GM21723 (cell line): Measurements from ENCODE around the gene SCN2A.
A peak's percentile ranks its signal among the peaks of the same experiment; 100 is the strongest.

Source experiments
- ATAC-seq: cut with Tn5 transposase; IDR thresholded peaks from one replicate; pipeline ENCODE4 v1.9.1; 2021; ENCODE audit warnings: mild to moderate bottlenecking, moderate library complexity; ENCODE audit not compliant: unreplicated experiment

Gene SCN2A

GRCh38 chr2:165239230-165239629 lies at the start of gene SCN2A:
SCN2A (plus strand) TSS chr2:165239414; CDS start chr2:165295824, 56,410 bp downstream.
- no peak for ATAC-seq

DNA sequence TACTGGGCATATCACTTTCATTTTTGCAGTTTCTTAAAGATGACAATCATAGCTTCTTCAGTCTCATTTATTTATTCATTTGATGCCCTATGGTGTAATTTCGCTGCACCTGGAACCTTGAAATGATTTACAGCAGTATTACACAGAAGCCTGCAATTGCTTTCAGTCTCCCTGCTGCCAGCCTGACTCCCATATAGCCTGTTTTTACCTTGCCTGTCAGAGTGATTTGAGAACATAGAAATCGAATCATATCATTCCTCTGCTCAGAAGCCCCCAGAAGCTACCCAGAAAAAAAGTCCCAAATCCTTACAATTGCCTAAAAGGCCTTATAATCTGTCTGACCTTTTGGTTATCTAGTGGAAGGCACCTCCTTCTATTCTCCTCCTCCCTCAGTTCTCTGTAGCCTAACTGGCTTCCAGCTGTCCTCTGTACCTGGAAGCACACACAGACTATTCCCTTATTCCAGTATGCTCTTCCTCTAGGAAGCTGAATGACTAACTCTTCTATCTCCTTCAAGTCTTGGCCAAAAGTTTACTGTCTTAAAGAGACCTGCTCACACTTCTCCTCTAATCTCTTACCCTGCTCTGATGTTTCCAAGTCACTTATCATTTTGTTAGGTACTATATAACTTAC lies 48.0 kb upstream of the SCN2A start:
- ATAC-seq, result no peak

DNA sequence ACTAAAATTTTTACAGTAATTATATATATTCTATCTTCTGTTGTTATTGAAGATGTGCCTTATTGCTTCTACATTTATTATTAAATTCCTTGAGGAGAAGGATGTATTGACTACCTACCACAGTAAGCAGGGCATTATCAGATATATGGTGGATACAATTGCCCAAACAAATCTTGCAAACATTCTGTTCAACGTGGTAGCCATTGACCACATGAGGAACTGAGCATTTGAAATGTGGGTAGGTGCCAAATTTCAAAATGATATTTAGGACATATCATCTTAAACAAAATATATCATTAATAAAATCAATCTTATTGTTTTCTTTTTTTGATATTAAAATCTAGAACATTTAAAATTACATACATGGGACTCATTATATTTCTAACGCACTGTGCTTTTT lies 46.5 kb upstream of the SCN2A start:
- peak; percentile 43 for ATAC-seq

- peak; percentile 99 for ATAC-seq
These were observed 45.9 kb upstream of the SCN2A start for GRCh38 chr2:165193178-165193777.

GRCh38 chr2:165196411-165196810 lies 42.8 kb upstream of the SCN2A start:
- ATAC-seq, result no peak

DNA sequence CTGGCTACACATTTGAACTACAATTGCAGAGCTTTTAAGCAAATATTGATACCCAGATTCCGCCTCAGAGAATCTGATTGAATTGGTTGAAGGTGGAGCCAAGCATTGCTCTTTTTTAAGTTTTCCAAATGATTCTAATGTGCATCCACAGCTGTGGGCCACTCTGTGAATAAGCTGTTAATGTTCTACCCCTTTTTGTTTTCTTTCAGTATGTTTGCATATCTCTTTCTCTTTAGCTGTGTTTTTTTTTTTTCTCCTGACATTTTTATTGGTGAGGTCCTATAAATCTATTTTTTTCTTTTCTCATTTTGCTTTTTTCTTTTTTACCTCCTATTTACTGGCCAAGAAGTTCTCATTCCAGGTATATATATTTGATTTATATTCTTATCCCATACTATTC lies 41.9 kb upstream of the SCN2A start:
- ATAC-seq, result no peak

DNA sequence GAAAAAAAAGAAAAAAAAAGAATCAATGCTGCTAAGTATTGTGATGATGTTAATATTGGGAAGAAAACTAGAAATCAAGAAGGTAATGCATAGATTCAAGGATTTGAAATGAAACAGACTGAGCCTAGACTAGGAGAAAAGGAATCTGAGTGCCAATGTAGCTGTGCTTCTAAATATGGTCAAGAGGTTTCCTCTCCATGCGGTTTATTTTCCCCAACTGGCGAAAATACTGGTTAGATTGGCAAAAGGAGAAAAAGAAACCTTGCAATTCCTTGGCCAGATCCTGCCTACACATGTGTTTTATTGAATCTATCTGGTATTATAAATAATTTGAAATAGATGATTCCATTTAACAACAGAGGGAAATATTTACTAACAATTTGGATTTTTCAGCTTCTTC lies 41.0 kb upstream of the SCN2A start:
- no peak for ATAC-seq

GRCh38 chr2:165202239-165202638 lies 37.0 kb upstream of the SCN2A start:
- no peak for ATAC-seq

- ATAC-seq, result peak; percentile 80
These were observed 35.3 kb upstream of the SCN2A start, which contains the start of gene SCN3A for GRCh38 chr2:165203689-165204559. SCN3A (minus strand) TSS chr2:165204050; CDS start chr2:165176394, 27,656 bp downstream.

- ATAC-seq, result no peak
These were observed 33.3 kb upstream of the SCN2A start for GRCh38 chr2:165205865-165206264.

DNA sequence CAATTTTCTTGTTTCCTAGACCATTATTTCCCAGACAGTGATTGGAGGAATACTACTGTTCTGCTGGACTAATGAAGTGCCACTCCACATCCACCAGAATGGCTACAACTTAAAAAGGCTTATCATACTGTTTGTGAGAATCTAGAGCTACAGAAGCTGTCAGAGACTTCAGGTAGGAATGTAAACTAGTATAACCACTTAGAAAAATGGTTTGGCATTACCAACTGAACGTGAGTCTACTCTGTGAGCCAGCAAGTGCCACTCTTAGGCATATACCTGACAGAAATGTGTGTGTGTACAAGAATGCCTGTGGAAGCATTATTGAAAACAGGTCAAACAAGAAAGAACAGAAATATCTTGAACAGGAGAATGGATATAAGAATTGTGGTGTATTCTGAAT lies 31.1 kb upstream of the SCN2A start:
- no peak for ATAC-seq

GRCh38 chr2:165214093-165214492 lies 25.1 kb upstream of the SCN2A start:
- ATAC-seq, result no peak

GRCh38 chr2:165219481-165219880 lies 19.7 kb upstream of the SCN2A start:
- no peak for ATAC-seq

- no peak for ATAC-seq
These were observed 14.3 kb upstream of the SCN2A start for GRCh38 chr2:165224941-165225340.

DNA sequence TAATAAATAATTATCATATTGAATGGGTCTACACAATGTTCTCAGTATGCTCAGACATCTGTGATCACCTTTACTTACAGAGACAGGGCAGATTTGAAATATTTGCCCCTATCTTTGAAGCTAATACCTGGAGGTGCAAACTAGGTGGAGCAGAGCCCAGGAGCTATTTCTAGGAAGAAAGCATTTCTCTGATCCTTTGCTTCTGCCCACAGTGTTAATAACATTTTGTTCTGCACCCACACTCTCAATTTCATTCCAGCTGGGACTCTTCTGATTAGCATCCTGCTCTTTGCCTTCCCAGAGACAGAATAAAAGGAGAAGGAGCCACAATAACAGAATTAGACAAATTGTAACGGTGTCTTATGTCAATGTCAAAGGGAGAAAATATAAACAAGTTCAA lies 11.6 kb upstream of the SCN2A start:
- ATAC-seq, result no peak

GRCh38 chr2:165237056-165237455 lies 2.2 kb upstream of the SCN2A start:
- no peak for ATAC-seq

DNA sequence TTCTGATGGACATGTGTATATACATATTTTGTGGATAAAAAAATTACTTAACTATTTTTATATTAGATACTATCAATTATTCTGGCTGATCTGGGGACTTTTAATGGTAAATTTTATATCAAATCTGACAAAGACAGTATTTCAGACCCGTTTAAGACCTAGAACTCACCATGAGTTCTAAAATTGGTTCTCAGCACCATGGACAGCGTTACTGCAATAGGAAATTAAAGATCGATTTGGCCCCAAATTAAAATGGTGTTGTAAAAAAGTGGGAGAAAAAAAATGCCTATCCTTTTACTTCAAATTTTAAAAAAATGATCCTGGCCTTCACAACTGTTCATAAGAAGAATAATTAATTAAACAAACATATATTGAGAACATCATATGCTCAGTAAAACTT lies 919 bp upstream of the SCN2A start:
- ATAC-seq, result no peak

DNA sequence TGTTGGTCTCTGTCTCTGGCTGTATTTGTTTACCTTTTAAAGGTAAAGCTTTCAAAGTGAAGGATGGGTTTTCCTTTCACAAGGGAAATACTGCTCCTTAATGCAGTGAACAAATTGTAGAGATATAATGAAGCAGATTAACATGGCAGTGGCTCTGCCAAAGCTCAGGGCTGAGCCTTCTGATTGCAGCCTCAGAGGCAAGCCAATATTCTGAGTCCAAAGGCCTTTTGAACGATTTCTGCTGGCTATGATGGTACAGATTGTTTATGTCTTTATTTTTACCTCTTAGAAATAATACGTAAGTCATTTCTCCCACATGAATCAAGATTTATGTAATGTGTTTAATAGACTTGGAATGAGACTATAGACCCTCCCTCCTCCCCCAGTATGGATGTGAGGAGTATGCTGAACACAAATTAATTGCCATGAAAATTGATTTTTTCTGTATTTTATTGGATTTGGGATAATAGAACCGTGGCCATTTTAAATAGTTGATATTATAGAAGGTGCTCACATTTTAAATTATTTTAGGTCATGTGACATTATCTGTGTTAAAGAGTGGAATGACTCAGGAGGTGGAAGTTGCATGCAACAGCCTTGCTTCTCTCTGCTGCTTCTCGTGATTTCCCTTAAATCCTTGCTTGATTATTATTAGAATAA lies 772 bp downstream of the SCN2A start:
- no peak for ATAC-seq

DNA sequence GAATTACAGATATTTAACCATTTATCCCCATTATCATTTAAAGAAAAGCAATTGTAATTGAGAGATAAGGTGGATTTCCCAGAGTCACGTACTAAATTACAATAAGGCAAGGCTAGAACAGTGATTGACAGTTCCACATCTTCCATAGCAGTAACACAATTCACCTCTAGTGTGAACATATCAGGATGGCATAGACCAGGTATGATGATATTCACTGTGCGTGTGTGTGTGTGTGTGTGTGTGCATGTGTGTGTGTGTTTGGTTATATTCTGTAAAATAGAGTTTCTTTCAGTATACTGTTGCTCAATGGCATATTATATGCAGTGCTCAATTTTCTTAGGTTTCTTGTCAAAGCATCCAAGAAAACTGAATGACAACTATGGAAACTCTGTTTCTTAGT lies 1.7 kb downstream of the SCN2A start:
- ATAC-seq, result no peak

GRCh38 chr2:165245081-165245793 lies 6.0 kb downstream of the SCN2A start:
- ATAC-seq, result no peak

- ATAC-seq, result no peak
These were observed 9.0 kb downstream of the SCN2A start for GRCh38 chr2:165248238-165248637.
